Activated CD8-positive, alpha-beta memory T cell treated with anti-CD3 and anti-CD28 coated beads, Interleukin-2, amount 50 U/mL, for 1 hour (primary cell): Measurements from ENCODE around the gene SMIM32.

ENCODE experiments used
- DNase-seq: peaks from one replicate; pipeline ENCODE4 v3.0.0-alpha.2; 2020; ENCODE audit errors: extremely low read depth

SMIM32 gene

DNA sequence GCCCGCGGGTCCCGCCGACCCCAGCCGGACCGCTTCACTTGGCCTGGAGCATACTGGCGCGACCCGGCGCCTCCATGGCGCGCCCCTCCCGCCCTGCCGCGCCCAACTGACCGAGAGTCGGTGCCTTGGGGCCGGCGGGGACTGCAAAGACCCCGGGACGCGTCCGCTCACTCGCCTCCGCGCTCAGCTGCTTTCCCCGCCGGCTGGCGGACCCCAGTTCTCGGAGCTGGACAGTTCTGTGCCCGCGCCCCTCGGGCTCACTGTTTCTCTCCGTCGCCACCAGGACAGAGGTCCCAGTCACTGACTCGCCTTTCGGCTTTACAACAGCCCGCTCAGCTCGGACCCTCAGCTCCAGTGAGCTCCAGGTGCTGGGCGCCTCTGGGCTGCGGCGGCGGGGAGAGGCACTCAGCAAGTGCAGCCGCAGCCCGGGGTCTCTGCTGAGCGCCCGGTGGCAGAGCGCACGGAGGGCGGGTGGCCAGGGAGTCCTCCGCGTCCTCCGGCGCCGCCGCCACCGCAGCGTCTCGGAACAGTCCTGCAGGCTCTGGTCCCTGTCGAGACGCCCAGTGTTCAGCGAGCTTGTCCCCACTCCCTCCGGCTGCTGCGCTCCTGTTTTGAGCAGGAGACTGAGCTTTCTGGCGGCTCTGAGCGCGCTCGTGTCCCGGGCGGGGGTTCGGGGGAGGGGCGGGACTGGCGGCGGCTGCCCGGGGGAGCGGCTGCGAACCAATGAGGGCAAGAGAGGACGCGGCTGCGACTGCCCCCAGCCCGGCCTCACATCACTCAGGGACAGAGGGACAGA is at the start of gene SMIM32:
Gene SMIM32, minus strand, starts transcription at position 637 of the 796 bp plus-strand sequence. CDS start 638 bp downstream, outside the sequence.
- DNase-seq, result no peak

DNA sequence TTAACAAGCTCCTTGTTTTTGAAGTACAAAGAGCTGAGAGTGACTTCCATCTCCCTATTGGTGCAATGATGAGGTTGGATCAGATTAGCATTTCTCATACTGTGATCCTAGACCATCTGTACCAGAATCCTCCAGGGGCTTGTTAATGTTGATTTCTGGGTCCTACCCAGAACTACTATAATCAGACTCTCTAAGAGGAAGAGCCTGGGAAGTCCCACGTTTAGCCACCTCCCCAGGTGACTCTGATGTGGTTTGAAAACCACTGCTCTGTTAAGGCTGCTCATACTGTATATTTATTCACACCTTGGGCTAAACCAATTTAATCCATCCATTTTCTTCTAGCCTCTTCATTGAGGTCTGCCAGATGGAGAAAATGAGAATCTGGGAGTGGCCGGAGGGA is 49.6 kb upstream of the SMIM32 start:
- DNase-seq, result no peak

DNA sequence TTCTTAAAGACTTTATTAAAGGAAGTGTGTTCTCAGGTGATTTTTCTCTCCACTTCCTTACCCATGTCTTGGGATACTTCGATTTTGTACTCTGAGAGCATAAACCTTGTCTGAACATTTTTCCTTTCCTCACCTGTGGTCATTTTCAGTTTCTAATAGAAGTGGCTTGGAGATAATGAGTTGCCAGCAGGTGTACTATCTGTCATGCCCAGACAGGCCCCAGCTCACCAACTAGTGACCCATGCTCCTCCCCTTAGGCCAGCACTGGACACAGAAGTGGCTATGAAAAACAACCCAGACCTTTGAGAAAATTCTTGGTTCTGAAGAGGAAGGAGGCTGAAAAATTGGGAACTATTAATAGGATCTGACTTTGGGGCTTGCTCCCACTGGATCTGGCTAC is 49.2 kb upstream of the SMIM32 start:
- no peak for DNase-seq

DNA sequence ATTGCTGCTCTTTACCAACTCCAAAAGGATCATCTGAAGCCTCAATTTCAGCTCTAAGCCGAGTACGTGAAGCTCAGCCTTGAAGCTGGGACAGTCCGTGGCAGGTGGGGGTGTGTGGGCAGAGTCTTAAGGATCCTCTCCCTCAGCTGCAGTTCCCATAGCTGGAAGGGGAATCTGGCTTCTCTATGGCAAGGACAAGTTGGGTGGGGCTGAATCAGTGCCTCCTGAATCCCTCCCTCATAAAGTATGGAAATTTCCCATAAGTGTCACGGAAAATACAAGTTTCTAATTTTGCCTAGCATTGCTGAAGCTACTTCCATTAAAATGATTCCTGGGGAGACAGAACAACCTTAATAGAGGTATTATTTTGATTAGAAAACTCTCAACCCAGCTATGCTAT is 47.9 kb upstream of the SMIM32 start:
- DNase-seq, result no peak

DNA sequence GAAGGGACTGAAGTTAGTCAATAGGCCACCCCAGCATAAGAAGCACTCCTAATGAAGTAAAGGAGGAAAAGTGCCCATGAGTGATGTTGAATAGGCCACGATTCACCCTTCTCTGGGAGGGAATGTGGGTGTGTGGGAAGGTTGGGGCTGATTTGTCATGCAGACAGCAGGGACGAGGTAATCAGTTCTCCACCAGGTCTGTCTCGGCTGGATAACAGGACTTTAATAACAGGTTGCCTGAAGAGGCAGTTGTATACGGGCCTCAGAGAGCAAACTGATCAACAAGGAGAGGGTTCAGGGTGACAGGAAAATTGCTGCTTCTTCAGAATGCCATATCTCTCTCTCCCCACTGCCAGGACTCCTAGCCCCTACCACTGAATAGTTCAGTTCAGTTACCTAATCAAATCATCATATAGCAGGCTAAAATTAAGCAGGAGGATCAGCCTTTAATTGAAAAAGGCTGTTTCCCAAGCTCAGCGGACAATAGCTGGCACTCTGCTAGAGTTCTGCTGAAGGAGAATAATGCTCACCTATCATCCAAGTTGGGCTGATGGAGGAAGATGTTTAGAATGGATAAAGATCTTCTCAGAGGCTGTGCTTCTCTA is 43.6 kb upstream of the SMIM32 start:
- no peak for DNase-seq

DNA sequence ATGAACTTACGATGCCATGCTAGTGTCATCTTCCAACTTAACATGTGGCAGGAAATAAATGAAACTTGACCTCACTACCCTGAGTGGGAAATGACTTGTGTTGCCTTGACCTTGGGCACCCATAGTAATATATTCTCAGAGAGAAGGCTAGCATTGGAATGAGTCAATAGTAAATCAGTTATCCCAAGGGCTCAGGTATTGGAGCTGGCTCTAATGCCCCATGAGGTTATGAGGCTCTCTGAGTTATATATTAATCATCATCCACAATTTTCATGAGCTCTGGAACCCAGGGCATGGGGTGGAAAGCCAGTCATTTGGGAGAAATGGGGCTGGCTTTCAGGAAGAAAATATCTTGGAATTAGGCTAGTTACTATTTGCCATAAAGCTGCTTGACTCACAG is 42.4 kb upstream of the SMIM32 start:
- no peak for DNase-seq

DNA sequence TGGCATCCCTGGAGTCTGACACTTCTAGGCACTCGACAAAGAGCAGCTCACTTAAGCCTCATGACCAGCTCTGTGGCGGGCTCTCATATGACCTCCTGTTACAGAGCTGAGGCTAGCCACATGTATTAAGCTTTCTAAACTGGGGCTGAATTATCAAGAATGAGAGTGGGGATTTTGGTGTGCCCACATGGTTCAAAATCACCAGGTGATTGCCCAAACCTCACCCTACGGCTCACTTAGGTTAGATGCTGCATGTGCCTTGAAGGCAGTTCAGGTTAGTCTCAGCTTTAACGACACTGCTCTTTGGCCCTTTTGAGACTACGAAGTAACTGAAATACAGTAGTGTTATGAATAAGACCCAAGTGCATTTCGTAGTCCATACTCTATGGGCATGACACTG is 39.4 kb upstream of the SMIM32 start:
- no peak for DNase-seq

DNA sequence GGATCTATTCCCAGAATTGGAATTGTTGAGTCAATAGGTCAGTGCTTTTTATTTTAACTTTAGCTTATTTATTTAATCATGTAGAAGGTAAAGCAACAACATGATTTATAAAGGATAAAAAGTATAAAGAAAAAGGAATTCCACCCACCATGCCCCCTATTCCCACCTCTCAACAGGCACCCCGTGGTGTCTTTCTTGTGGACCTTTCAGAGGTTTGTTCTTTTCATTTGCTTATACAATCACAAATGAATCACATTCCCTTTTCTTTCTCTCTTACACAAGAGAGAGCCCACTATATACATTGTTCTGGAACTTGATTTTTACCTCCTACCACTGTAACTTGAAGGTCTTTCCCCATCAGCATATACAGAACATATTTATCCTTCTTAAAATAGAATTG is 37.2 kb upstream of the SMIM32 start:
- DNase-seq, result no peak

DNA sequence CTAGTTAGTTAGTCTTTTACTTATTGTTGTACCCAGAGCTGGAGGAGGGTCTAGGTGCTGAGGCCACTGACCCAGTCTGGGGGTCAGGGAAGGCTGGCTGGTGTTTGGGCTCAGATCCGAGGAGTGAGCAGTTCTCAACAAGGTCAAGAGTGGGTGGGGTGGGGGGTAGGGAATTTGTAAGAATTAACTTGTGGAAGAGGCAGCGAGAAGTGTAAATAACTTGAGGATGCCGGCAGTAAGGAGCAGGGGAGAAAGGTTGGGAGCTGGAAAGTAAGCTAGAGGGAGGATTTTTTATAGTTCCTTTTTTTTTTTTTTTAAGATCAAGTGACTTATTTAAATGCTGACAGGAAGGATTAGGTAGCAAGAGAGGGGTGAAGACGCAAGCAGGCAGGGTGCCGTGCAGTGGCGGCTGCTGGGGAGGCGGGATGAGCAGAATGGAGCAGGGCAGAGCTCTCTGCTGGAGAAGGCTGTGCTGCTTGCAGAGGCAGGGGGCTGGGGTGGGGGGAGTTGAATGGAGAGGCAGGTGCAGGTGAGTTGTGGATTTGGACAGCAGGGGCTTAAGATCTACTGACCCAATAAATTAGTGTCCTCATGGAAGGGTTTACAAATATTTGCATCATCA is 35.3 kb upstream of the SMIM32 start:
- DNase-seq, result no peak

DNA sequence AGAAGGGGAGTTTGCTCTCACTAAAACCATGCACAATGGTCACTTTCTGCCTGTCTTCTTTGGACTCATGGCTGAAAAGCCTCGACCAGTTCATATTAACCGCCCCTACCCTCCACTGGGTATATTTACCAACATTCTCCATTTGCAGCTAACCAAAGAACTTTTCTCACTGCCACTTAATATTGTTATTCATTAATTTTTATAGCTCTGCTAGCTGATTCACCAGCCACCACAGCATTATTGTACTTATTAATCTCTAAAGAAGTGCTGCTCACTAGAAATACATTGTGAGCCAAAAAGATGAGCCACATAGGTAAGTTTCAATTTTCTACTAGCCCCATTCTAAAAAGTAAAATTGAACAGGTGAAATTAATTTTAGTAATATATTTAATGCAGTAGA is 33.4 kb upstream of the SMIM32 start:
- no peak for DNase-seq

DNA sequence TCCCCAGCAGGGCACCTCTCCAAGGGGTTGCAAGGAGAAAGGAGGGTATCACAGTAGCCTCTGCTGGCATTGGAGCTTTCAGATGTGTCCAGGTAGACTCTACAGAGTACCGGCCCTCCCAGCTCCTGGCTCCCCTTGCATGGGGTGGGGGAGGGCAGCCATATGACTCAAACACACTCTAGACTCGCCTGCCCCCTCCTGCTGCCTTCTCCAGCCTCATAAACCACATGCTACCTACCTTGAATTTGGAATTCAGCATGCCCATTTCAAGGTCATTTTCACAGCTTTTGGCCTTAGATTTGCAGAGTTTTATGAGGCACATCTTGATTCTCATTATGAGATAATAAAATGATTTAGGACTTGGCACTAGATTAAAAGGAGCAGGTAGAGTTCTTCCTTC is 32.8 kb upstream of the SMIM32 start:
- no peak for DNase-seq

DNA sequence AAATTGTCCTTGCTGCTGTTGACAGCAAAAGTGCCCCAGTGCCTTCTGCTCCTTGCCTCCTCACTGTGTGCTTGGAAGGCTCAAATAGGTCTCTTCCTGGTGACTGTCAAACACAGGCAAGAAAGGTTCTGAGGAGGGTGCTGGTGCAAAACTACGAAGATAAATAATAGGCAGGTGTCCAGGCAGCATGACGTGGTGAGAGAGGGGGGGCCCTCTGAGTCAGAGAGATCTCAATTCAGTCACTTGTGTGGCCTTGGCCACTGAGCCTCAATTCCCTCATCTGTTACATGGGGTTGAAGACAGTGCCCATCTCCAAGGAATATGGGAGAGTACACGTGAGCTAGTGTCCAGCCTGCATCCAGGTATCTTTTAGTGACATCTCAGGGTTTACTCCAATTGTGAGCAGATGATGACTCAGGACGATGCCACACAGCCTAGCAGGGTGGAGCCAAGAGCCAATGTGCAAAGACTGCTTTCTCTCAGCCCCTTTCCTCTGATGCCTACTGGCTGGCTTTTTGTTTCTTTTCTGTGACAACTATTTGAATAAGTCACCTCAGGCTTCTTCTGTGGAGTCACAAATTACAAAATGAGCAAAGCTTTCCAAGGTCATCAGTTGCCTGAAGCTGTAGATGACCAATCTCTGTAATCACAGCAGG is 29.7 kb upstream of the SMIM32 start:
- no peak for DNase-seq

DNA sequence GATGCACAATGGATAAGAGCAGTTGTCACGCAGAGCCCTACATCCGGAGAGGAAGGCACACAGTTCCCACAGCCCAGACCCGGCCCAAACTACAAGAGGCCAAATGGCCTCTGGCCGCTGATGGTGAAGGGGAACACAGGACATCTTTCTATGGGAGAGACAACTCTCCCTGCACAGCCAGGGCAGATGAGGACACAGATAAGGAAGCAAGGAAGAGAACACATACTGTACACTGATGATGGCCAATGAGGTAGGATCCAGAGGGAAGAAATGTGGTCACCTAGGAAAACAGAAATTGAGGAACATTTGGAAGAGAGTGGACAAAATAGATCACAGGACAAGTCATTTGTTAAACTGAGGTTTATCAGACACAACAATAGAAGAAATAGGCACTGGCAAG is 28.4 kb upstream of the SMIM32 start:
- DNase-seq, result no peak

DNA sequence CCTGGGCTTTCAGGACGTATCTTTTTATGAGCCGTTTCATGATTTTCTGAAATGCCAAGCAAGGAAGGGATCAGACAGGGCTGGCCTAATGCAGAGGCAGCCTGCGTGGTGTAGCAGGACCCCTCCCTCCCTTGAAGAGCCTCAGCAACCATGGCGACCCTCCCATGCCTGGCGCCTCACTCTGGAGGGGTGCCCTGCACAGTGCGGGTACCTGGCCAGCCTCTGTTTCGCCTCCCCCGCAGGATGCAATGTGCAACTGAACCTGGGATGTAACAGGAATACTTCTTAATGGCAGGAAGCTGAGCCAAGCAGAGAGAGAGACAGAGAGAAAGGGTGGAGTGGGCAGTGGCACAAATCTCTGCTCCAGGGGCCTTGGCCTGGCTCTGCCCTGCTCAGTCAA is 23.3 kb upstream of the SMIM32 start:
- DNase-seq, result no peak

DNA sequence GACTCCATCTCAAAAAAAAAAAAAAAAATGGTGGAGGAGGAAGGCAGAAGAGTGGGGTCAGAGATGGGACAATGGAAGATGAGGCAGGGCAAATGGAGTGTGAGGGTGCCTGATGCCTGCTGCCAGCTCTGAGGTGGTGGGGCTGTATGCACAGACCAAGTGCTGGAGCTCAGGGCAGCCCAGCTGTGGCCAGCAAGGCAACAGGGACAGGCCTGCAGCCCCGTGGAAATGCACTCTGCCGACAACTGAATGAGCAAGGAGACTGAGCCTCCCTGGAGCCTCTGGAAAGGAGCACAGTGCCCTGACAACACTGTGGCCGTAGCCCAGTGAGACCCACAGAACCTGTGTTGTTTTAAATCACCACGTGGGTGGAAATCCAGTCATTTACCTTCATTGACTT is 22.9 kb upstream of the SMIM32 start:
- DNase-seq, result no peak

DNA sequence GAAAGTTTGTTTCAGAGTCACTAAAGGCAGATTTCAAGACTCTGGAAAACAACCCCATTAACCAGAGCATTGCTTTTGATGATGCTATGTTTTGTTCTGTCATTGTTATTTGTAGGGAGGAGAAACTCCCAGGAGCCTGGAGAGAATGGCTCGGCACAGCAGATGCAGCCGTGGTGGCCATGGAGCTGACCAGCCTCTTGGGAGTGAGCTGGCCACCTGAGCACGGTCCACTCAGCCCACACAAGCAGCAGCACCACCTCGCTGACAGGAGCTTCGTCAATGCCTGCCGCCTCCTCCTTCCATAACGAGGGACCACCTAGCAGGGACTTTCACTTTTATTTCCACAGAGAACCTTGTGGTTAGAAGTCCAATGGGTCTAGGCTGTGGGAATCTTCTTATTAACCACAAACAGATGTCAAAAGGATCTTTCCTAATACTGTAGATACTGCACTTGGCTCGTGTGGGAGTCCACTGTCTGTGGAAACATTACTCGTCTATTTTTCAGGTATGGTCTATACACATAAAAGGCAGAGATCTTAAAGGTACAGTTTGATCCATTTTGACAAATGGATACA is 21.0 kb upstream of the SMIM32 start:
- DNase-seq, result no peak

DNA sequence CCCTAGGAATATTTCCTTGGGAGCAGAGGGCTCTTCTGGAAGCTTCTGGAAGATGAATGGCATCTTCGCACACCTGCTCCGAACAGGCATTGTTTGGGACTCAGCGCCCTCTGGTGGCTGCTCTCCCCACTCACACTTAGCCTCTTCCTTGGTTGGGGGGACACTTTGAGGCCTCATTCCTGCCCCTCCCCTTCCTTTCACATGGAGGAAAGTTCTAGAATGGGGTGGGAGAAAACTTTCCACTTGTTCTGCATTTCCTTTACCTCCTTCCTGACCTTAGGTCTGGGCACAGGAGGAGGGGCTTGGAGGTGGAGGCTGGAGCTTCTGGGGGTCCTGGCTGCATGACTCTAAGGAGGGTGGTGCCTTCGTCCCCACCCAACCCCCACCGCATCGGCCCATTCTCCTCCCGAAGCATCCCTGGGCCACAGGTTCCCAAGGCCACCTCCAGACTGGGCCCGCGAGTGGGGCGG is 19.3 kb upstream of the SMIM32 start:
- DNase-seq, result no peak

DNA sequence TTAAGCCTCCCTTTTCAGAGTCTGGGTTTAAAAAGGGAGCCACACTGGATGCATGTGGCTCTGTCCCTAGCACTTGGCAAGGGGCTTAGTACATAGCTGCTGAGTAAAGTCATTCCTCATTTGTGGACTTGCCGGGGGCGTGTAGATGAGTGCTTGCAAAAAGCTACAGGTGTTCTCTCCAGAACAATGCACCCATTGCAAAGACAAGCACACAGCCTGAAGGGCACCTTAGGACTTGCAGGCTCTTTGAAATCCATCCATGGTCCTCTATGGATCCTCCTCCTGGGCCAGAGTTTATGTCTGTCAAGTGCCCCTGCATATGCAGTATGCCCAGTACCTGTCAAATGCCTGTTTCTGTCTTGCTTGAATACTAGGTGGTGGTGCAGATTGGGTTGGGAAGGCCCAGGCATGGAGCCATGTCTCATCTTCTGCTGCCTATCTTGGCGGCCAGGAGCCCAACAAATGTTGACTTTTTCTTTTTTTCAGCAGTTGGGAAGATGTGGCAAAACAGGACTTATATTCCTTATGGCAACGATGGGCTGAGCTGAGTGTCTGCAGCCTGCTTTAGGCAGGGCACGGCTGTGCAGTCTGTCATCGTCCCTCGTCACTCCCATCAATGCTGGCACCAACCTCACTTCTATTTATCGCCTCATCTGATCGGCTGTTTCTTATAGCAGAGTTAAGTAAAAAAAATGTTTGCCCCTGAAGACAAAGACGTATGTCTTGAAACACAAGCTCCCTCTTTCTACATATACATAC is 18.5 kb upstream of the SMIM32 start:
- DNase-seq, result no peak

DNA sequence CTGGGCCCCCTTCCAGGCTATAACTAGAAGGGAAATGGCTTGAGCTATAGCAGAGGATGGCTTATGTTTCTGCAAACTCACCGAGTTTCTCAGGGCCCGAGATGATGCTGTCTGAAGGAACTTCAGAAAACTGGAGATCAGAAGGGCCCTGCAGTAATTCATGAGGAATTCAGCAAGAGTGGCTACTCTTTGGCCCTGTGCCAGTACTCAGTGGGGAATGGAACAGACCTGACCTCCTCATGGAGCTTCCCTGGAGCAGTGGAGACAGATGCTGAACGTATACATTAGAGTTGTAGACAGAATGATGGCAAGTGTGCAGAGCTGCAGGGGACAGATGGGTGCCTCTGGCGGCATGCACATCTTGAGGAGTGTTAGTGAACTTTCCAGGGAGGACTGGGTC is 17.3 kb upstream of the SMIM32 start:
- no peak for DNase-seq

DNA sequence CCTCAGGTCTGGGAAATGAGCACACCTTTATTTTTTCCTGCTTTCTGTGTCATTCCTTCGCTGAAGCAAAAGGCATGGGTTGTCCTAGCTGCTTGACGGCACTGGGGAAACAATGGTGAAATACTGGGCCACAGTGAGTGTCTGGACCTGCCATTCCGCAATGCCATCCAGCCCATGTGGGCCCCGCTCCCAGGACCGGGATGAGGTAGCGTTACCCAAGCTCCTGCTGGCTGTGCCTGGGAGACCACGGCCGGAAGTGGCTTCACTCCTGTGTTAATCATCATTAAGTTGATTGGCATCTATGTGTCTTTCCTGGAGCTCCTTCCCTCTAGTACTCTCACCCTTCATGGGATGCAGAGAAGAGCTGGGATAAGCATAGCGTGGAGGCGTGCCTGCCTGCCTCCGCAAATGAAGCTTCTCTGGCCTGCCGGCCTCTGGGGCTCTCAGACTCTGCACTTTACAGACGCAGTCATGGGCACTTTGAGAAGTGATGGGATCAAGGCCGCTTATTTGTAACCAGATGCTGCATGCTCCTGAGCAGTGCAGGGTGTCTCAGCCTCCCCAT is 16.5 kb upstream of the SMIM32 start:
- no peak for DNase-seq

DNA sequence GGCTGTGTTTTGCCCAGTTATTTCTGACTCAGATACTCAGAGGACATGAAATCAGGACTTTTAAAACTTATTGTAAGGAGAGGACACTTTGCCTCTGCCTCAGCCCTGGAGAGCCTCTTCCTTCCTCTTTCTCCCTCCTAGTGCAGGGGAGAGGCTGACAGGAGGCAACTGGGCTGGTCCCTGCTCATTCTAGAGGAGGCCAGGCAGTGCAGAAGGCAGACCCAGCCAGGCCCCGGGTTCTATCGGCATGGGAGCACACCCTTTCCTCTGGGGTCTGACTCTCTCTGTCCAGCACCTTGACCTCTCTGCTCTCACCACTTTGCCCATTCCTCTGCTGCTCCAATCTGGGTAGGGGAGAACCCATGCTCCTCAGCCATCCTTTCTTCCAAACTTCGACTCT is 16.0 kb upstream of the SMIM32 start:
- DNase-seq, result no peak
